ENCODE measurements around the gene ZNF224.

The ZNF224 gene

GRCh38 chr19:44149776-44150175 is 55.6 kb downstream of the ZNF224 start:
- Histone ChIP-seq H3K4me1 (ENCODE audit: insufficient read depth, low read length, poor library complexity, severe bottlenecking) (no peaks in the 10 kb centered on the region), H2AFZ (ENCODE audit: low read length) (no peak overlapping the region), H3F3A (ENCODE audit: low read depth) (no peaks in the 10 kb centered on the region), H3K9me3 (ENCODE audit: insufficient read depth, low read depth, low read length) (no peaks in the 10 kb centered on the region), H4K20me1 (ENCODE audit: insufficient read depth, low read length, poor library complexity, severe bottlenecking) (no peaks in the 10 kb centered on the region), H3K4me3 (ENCODE audit: low read length, poor library complexity, severe bottlenecking) (no peak overlapping the region), H3K9me2 (replicated peaks; ENCODE audit: low read depth, low read length) (no peaks in the 10 kb centered on the region), H3K4me2 (ENCODE audit: low read depth, low read length, poor library complexity, severe bottlenecking) (no peak overlapping the region), H3K79me2 (ENCODE audit: insufficient read depth, low read length) (no peaks in the 10 kb centered on the region), H3K36me3 (ENCODE audit: insufficient read depth, low read length) (peaks cover 18% of the 10 kb centered on the region; the same call in 1 of the 2 replicates), H3K27me3 (ENCODE audit: insufficient read depth, low read length, poor library complexity, severe bottlenecking) (no peaks in the 10 kb centered on the region), H3K9ac (ENCODE audit: low read depth, low read length, poor library complexity, severe bottlenecking) (no peak overlapping the region)
- no peak for TF ChIP-seq EZH2phosphoT487 (IDR thresholded peaks at IDR 0.05; ENCODE audit: borderline replicate concordance)

DNA sequence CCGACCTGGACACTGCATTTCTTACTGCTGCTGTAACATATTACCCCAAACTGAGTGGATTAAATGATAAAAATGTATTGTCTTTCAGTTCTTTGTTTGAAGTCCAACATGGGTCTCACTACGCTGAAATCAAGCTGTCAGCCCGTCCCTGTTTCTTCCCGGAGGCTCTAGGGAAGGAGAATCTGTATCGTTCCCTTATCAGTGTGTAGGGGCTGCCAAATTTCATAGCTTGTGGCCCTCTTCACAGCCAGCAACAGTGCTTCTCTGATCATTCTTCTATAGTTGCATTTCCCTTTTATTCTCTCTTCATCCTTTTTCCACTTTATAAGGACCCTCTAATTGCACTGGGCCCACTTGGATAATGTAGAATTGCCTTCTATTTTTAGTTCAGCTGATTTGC is 57.3 kb downstream of the ZNF224 start:
- Histone ChIP-seq H3F3A (ENCODE audit: low read depth) (no peaks in the 10 kb centered on the region), H3K9me2 (replicated peaks; ENCODE audit: low read depth, low read length) (no peaks in the 10 kb centered on the region), H3K9ac (ENCODE audit: low read depth, low read length, poor library complexity, severe bottlenecking) (no peak overlapping the region), H3K9me3 (ENCODE audit: insufficient read depth, low read depth, low read length) (peaks cover 7% of the 10 kb centered on the region; the same call in 1 of the 2 replicates), H2AFZ (ENCODE audit: low read length) (no peak overlapping the region), H3K79me2 (ENCODE audit: insufficient read depth, low read length) (no peaks in the 10 kb centered on the region), H3K4me1 (ENCODE audit: insufficient read depth, low read length, poor library complexity, severe bottlenecking) (no peaks in the 10 kb centered on the region), H3K4me3 (ENCODE audit: low read length, poor library complexity, severe bottlenecking) (no peak overlapping the region), H3K27me3 (ENCODE audit: insufficient read depth, low read length, poor library complexity, severe bottlenecking) (no peaks in the 10 kb centered on the region), H3K36me3 (ENCODE audit: insufficient read depth, low read length) (peaks cover 25% of the 10 kb centered on the region), H3K4me2 (ENCODE audit: low read depth, low read length, poor library complexity, severe bottlenecking) (no peak overlapping the region), H4K20me1 (ENCODE audit: insufficient read depth, low read length, poor library complexity, severe bottlenecking) (no peaks in the 10 kb centered on the region)
- TF ChIP-seq EZH2phosphoT487 (IDR thresholded peaks at IDR 0.05; ENCODE audit: borderline replicate concordance) = no peak
- TF ChIP-seq, protein P1, sequence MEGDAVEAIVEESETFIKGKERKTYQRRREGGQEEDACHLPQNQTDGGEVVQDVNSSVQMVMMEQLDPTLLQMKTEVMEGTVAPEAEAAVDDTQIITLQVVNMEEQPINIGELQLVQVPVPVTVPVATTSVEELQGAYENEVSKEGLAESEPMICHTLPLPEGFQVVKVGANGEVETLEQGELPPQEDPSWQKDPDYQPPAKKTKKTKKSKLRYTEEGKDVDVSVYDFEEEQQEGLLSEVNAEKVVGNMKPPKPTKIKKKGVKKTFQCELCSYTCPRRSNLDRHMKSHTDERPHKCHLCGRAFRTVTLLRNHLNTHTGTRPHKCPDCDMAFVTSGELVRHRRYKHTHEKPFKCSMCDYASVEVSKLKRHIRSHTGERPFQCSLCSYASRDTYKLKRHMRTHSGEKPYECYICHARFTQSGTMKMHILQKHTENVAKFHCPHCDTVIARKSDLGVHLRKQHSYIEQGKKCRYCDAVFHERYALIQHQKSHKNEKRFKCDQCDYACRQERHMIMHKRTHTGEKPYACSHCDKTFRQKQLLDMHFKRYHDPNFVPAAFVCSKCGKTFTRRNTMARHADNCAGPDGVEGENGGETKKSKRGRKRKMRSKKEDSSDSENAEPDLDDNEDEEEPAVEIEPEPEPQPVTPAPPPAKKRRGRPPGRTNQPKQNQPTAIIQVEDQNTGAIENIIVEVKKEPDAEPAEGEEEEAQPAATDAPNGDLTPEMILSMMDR (conservative IDR thresholded peaks at IDR 0.05; ENCODE audit: low read length) = no peak

DNA sequence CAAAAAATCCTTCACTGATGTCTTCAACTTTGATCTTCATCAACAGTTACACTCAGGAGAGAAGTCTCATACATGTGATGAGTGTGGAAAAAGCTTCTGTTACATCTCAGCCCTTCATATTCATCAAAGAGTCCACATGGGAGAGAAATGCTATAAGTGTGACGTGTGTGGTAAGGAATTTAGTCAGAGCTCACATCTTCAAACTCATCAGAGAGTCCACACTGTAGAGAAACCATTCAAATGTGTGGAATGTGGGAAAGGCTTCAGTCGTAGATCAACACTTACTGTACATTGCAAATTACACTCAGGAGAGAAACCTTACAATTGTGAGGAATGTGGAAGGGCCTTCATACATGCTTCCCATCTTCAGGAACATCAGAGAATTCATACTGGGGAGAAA is 62.3 kb downstream of the ZNF224 start:
- TF ChIP-seq, protein P1 (conservative IDR thresholded peaks at IDR 0.05; ENCODE audit: low read length) = no peak
- no peak for TF ChIP-seq EZH2phosphoT487 (IDR thresholded peaks at IDR 0.05; ENCODE audit: borderline replicate concordance)
- Histone ChIP-seq H4K20me1 (ENCODE audit: insufficient read depth, low read length, poor library complexity, severe bottlenecking) (no peaks in the 10 kb centered on the region), H3K4me3 (ENCODE audit: low read length, poor library complexity, severe bottlenecking) (no peak overlapping the region), H3K4me2 (ENCODE audit: low read depth, low read length, poor library complexity, severe bottlenecking) (no peak overlapping the region), H3K36me3 (ENCODE audit: insufficient read depth, low read length) (peaks cover 32% of the 10 kb centered on the region), H3K79me2 (ENCODE audit: insufficient read depth, low read length) (no peaks in the 10 kb centered on the region), H3K27me3 (ENCODE audit: insufficient read depth, low read length, poor library complexity, severe bottlenecking) (no peaks in the 10 kb centered on the region), H3K9ac (ENCODE audit: low read depth, low read length, poor library complexity, severe bottlenecking) (no peak overlapping the region), H3F3A (ENCODE audit: low read depth) (no peaks in the 10 kb centered on the region), H3K4me1 (ENCODE audit: insufficient read depth, low read length, poor library complexity, severe bottlenecking) (no peaks in the 10 kb centered on the region), H3K9me2 (replicated peaks; ENCODE audit: low read depth, low read length) (no peaks in the 10 kb centered on the region), H2AFZ (ENCODE audit: low read length) (no peak overlapping the region), H3K9me3 (ENCODE audit: insufficient read depth, low read depth, low read length) (peaks cover 13% of the 10 kb centered on the region; the same call in 1 of the 2 replicates)
